HG02763 (cell line): ENCODE data around the gene PTPN18.

ENCODE experiments used
- ATAC-seq: cut with Tn5 transposase; IDR thresholded peaks from one replicate; pipeline ENCODE4 v1.9.1; 2021; ENCODE audit warnings: mild to moderate bottlenecking, moderate library complexity; ENCODE audit not compliant: unreplicated experiment

Gene PTPN18

GRCh38 chr2:130339885-130340745 lies 15.7 kb upstream of the PTPN18 start:
- no peak for ATAC-seq

- peak; percentile 0 for ATAC-seq
Measured at GRCh38 chr2:130341562-130342019, 14.3 kb upstream of the PTPN18 start.

GRCh38 chr2:130342020-130342532 lies 13.8 kb upstream of the PTPN18 start:
- ATAC-seq, result peak; percentile 77

GRCh38 chr2:130342533-130343275 lies 13.2 kb upstream of the PTPN18 start, which contains the start of gene IMP4:
Gene IMP4, plus strand, starts transcription at chr2:130342897. Its CDS starts 36 bp downstream, at chr2:130342933.
- peak; percentile 86 for ATAC-seq

DNA sequence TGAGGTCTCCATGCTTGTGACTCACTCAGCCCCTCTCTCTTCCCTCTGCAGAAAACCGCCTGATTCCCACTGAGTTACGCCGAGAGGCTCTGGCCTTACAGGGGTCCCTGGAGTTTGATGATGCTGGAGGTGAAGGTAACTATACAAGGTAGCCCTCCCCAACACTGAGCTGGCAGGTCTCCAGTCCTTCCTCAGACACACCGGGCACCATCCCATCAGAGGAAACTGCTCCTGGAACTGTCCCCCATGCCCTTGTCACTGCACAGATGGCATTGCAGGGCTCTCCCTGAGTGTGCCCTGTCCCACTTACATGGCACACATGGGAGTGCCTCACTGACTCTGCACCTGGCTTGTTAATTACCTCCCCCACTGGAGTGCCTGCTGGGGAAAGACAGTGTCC lies 11.3 kb upstream of the PTPN18 start:
- ATAC-seq, result no peak

GRCh38 chr2:130345091-130345490 lies 10.8 kb upstream of the PTPN18 start:
- no peak for ATAC-seq

GRCh38 chr2:130345611-130346010 lies 10.2 kb upstream of the PTPN18 start:
- ATAC-seq, result no peak

DNA sequence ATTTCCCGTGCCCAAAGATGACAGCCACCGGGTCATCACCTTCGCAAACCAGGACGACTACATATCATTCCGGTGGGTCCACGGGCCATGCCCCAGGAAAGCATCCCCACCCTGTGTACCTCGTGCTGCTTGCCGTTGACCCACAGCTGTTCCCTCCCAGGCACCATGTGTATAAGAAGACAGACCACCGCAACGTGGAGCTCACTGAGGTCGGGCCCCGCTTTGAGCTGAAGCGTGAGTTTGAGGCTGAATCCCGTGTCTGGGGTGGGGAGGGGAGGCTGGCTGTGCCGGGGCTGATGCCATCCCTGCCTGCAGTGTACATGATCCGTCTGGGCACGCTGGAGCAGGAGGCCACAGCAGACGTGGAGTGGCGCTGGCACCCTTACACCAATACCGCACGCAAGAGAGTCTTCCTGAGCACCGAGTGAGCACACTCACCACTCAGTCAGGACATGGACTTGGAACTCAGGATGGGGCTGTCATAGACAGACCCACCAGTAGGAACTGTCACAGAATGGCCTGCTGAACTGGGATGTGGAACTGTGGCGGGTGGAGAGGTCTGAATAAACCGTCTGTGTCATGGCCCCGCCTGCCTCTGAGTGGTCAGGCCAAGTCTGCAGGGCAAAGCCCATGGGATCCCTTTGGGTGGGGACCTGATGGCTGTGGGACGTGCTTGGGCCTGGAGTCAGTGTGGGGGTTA lies 9.7 kb upstream of the PTPN18 start:
- ATAC-seq, result no peak

DNA sequence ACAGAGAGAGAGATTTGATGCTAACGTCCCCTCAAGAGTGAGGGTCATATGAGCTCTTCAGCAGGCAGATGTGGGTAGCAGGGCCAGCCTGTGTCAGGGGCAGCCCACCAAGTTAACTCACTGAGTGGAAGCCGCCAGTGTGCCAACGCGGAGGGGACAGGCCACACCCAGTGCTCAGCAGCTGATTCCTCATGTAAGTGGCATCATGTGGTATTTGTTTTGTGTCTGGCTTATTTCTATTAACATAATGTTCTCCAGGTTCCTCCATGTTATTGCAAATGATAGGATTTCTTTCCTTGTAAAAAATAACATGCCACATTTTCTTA lies 9.2 kb upstream of the PTPN18 start:
- ATAC-seq, result no peak

DNA sequence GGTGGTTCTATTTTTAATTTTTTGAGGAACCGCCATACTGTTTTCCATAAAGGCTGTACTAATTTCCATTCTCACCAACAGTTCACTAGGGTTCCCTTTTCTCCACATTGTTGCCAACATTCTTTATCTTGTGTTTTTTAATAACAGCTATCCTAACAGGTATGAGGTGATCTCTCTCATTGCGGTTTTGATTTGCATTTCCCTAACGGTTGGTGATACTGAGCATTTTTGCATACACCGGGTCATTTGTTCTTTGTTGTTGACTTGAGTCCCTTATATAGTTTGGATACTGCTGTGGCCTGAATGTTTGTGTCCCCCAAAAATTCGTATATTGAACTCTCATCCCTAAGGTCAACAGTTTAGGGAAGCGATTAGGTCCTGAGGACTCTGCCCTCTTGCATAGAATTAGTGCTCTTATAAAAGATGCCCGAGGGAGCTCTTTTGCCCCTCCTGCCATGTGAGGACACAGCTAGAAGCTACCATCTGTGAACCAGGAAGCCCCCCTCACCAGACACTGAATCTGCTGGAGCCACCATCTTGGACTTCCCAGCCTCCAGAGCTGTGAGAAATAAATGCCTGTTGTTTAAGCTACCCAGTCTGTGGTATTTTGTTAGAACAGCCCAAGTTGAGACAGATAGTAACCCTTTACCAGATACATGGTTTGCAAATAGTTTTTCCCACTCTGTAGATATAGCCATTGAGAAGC lies 8.5 kb upstream of the PTPN18 start:
- no peak for ATAC-seq

DNA sequence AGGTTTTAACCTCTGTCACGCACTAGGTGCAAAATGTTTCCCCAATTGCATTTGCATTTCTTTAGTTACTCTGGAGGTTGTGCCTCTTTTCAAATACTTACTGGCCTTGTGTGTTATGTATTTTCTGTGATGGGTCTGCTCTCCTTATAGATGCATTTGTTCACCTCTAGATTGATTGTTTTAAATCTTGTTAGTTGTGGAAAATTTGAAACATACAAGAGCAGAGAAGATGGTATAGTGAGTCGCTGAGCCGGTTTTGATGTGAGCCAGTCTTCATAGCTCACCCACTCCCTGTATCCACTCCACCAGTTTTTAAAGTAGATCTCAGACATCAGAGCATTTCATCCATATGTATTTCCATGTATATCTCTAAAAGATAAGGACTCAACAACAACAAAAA lies 6.7 kb upstream of the PTPN18 start:
- no peak for ATAC-seq

DNA sequence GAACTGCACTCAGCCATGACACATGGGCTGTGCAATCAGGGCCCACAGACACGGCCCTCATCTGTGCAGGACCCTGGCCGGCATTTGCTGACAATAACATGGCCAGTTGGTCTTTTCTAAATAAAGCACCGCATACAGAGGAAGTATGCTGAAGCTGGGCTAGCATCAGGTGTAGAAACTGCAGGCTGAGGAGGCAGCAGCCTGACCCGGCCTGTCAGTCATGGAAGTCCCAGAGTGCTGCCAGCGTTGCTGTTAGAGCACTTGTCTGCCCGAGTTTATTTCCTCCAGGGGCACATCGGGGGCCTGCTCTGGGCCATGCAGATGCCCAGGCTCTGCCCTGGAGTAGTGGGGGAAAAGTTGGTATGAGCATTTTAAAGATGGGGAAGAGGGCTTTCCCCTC lies 4.1 kb upstream of the PTPN18 start:
- no peak for ATAC-seq

DNA sequence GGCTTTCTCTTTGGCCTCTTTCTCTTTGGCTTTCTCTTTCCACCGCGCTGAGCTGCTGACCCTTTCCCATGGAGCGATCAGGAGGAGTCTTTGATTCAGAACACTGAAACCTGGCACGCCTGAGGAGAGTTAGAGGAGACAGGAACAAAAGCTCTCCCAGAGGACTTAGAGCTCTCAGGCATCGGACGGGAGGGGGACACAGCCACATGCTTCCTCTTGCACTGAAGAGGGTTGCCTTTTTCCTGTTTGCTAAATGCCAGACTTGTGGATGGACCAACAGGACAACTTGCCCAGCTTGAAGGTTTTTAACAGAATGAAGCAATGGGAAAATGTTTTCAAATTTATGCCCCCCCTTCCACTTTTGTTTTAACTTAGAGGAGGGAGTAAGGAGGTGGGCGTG lies 3.6 kb upstream of the PTPN18 start:
- ATAC-seq, result no peak

- no peak for ATAC-seq
Measured at GRCh38 chr2:130353291-130354138, 2.3 kb upstream of the PTPN18 start.

DNA sequence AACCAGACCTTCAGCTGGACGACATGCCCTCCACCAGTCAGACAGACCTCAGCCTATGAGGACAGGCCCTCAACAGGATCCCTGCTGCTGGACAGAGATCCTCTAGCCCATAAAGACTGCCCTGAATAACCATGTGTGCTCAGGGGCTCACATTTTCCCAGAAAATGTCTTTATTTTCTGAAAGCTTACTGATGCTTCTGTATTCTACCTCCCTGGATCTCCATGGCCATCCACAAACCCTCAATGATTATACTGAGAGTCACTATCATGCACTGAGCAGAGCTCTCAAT lies 1.8 kb upstream of the PTPN18 start:
- ATAC-seq, result no peak

- no peak for ATAC-seq
Measured at GRCh38 chr2:130355172-130355577, 681 bp upstream of the PTPN18 start.

DNA sequence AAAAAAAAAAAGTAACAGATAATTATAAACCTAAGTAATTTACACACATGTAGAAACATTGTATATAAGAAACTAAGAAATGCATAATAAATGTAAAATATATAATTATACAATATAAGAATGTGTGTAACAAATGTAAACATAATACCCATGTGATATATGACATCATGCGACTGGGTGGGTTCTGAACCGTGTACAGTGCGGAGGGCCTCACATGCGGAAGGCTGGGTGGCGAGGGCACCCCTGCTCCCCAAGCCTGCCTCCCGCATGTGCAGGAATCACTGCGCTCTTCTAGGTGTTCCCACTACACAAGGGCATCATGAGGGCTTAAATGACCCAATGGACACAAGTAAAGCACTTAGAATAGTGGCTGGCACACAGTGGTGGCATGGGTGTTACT lies 2.0 kb downstream of the PTPN18 start:
- no peak for ATAC-seq

GRCh38 chr2:130358420-130359350 lies 2.8 kb downstream of the PTPN18 start:
- no peak for ATAC-seq

GRCh38 chr2:130359466-130359865 lies 3.6 kb downstream of the PTPN18 start:
- no peak for ATAC-seq
